B cell (primary cell): ENCODE measurements around the gene FARP1. TPM values are rescaled to one million over a fixed set of nuclear protein-coding genes. Genes with fewer than 3 reads are reported as not detected.

Source experiments
- ATAC-seq: fragments of 200-7000 bp; cut with Tn5 transposase; one replicate; pipeline ENCODE4 v1.10.0; 2021; ENCODE audit warnings: low read depth, mild to moderate bottlenecking, moderate number of reproducible peaks, moderate library complexity
- CTCF ChIA-PET: fragments of 350-600 bp; sonication (Branson Sonifier 250); formaldehyde crosslinking; loops from one replicate; lab custom pipeline; 2021; ENCODE audit warnings: antibody characterized with exemption, inconsistent platforms; lab: Charles Lee
- POLR2A ChIA-PET: fragments of 350-600 bp; sonication (Branson Sonifier 250); formaldehyde crosslinking; loops from one replicate; lab custom pipeline; 2021; ENCODE audit warnings: antibody characterized with exemption; lab: Charles Lee
- DNase-seq: peaks from one replicate; pipeline ENCODE4 v3.0.0; 2013
- H2AFZ ChIP-seq: 2 replicates; pipeline ENCODE4 v1.6.1; 2012; ENCODE audit warnings: mild to moderate bottlenecking, low read depth, low read length; ENCODE audit not compliant: insufficient read depth, poor library complexity, severe bottlenecking
- H3K27ac ChIP-seq, 2 donors: 1 replicate in 1 of 2; 2 replicates in 1 of 2; pipeline ENCODE4 v1.5.1; 2012 to 2013; ENCODE audit warnings: low read length in 2 of 2, mild to moderate bottlenecking in 2 of 2, moderate library complexity in 1 of 2
- H3K27me3 ChIP-seq, 4 experiments: fragments of 200-600 bp in 1 of 4; sonication (generic) in 1 of 4; replicated peaks in 1 of 4; 1 replicate in 2 of 4; 2 replicates in 2 of 4; pipeline versions ENCODE4 v1.6.1 to v1.7.0; 2013 to 2016; ENCODE audit warnings: low read length in 3 of 4, mild to moderate bottlenecking in 2 of 4, mixed read lengths in 1 of 4, moderate library complexity in 1 of 4; ENCODE audit not compliant: insufficient read depth in 4 of 4, control insufficient read depth in 3 of 4; ENCODE audit errors: control extremely low read depth in 1 of 4
- H3K36me3 ChIP-seq, 2 experiments: replicated peaks in 1 of 2; 1 replicate in 1 of 2; 2 replicates in 1 of 2; pipeline versions ENCODE4 v1.6.1 to v1.7.1; 2013; ENCODE audit warnings: low read length in 1 of 2; ENCODE audit not compliant: insufficient read depth in 2 of 2, control insufficient read depth in 1 of 2; ENCODE audit errors: control extremely low read depth in 1 of 2, extremely low read depth in 1 of 2
- H3K4me1 ChIP-seq, 2 donors: fragments of 200-600 bp in 1 of 2; sonication (generic) in 1 of 2; 1 replicate in 1 of 2; 2 replicates in 1 of 2; pipeline versions ENCODE4 v1.5.1 to v1.6.1; 2013 to 2017; ENCODE audit warnings: low read length in 2 of 2; ENCODE audit not compliant: control insufficient read depth in 2 of 2, insufficient read depth in 2 of 2
- H3K4me2 ChIP-seq: replicated peaks from 2 replicates; pipeline ENCODE3; 2012; ENCODE audit warnings: mild to moderate bottlenecking, low read depth, low read length; ENCODE audit not compliant: poor library complexity, severe bottlenecking
- H3K4me3 ChIP-seq, 5 experiments: fragments of 200-600 bp in 1 of 5; sonication (generic) in 1 of 5; 1 replicate in 3 of 5; 2 replicates in 2 of 5; pipeline versions ENCODE4 v1.5.1 to v1.7.0; 2011 to 2016; ENCODE audit warnings: low read length in 4 of 5, mild to moderate bottlenecking in 4 of 5, low read depth in 2 of 5, control low read depth in 1 of 5, moderate library complexity in 1 of 5; ENCODE audit not compliant: insufficient read depth in 1 of 5; ENCODE audit errors: control extremely low read depth in 1 of 5, extremely low read depth in 1 of 5
- H3K79me2 ChIP-seq: fragments of 200-600 bp; sonication (generic); one replicate; pipeline ENCODE4 v1.6.0; 2016; ENCODE audit warnings: low read length; ENCODE audit not compliant: control insufficient read depth, insufficient read depth
- H3K9ac ChIP-seq: fragments of 200-600 bp; sonication (generic); 2 replicates; pipeline ENCODE4 v1.6.1; 2017; ENCODE audit warnings: mild to moderate bottlenecking, low read length, moderate library complexity
- H3K9me3 ChIP-seq, 3 donors: one replicate each; pipeline versions ENCODE4 v1.6.1 to v1.7.1; 2013; ENCODE audit warnings: low read length in 2 of 3; ENCODE audit not compliant: control insufficient read depth in 2 of 3, insufficient read depth in 1 of 3; ENCODE audit errors: control extremely low read depth in 1 of 3
- H4K20me1 ChIP-seq: 2 replicates; pipeline ENCODE4 v1.6.0; 2012; ENCODE audit warnings: mild to moderate bottlenecking, low read length; ENCODE audit not compliant: insufficient read depth, control insufficient read depth, poor library complexity, severe bottlenecking
- H3K27ac Mint-ChIP-seq: one replicate; pipeline ENCODE4 v1.8.0; 2021; ENCODE audit warnings: mixed read lengths
- H3K27me3 Mint-ChIP-seq: one replicate; pipeline ENCODE4 v1.8.0; 2021; ENCODE audit warnings: mixed read lengths
- H3K4me1 Mint-ChIP-seq: one replicate; pipeline ENCODE4 v1.8.0; 2021; ENCODE audit warnings: mixed read lengths
- H3K4me3 Mint-ChIP-seq: one replicate; pipeline ENCODE4 v1.8.0; 2021; ENCODE audit warnings: mixed read lengths
- H3K9me3 Mint-ChIP-seq: one replicate; pipeline ENCODE4 v1.8.0; 2022; ENCODE audit warnings: mixed read lengths; ENCODE audit not compliant: insufficient read depth
- CTCF ChIP-seq: fragments of 200-600 bp; IDR thresholded peaks from one replicate; pipeline ENCODE4 v1.8.0; 2022; ENCODE audit warnings: antibody characterized with exemption, mild to moderate bottlenecking
- EZH2 ChIP-seq: IDR thresholded peaks from 2 replicates; pipeline ENCODE4 v1.6.1; 2012; ENCODE audit warnings: borderline replicate concordance, low read depth, mild to moderate bottlenecking, moderate library complexity, low read length; ENCODE audit not compliant: insufficient read depth, poor library complexity, severe bottlenecking
- WGBS: methylation state at CpG from one replicate; pipeline ENCODE4 v1.1.5; 2013; ENCODE audit warnings: missing lambda C conversion rate; ENCODE audit not compliant: insufficient coverage; 5-methylcytosine and 5-hydroxymethylcytosine counted together
- intact Hi-C: fragments of 100-400 bp; cut with micrococcal nuclease; formaldehyde crosslinking; loops from one replicate; pipeline ENCODE4 v1.10.0; 2022
- polyA plus RNA-seq: library from polyadenylated mRNA; depleted of rRNA; stranded (reverse); fragments of >200 nt; gene quantifications from 2 replicates; pipeline ENCODE4 v1.2.3, GENCODE V29; 2012
- total RNA-seq, 2 donors: library from RNA; stranded (reverse); fragments of 120-200 nt in 1 of 2; gene quantifications; 1 replicate in 1 of 2; 2 replicates in 1 of 2; pipeline versions ENCODE4 v1.2.3 to v1.2.4, GENCODE V29; 2013 to 2022

The FARP1 gene
- total and polyA plus RNA-seq, 2 donors (not counting 1 experiment from before 2014, with no cell fraction given): 0.15 to 1.5 TPM

- Histone ChIP-seq H2AFZ (no peak overlapping the region), H3K79me2 (no peaks in the 10 kb centered on the region), H4K20me1 (no peaks in the 10 kb centered on the region), H3K9ac (no peak overlapping the region), H3K4me1 (no peaks in the 10 kb centered on the region), H3K27ac (no peak overlapping the region), H3K4me2 (no peak overlapping the region), H3K4me3 (no peak overlapping the region), H3K27me3 (peaks cover 0 to 3% (median 0%) of the 10 kb centered on the region in 4 experiments), H3K36me3 (no peaks in the 10 kb centered on the region), H3K9me3 (no peaks in the 10 kb centered on the region)
- H3K4me1 Mint-ChIP-seq: no peaks in the 10 kb centered on the region
- 100% methylated on average over 2 of the region's 5 CpGs for WGBS
- H3K9me3 Mint-ChIP-seq: peaks cover 5% of the 10 kb centered on the region
- peaks cover 22% of the 10 kb centered on the region for H3K27me3 Mint-ChIP-seq
- H3K4me3 Mint-ChIP-seq: no peak overlapping the region
- DNase-seq: no peak
- no peak for TF ChIP-seq EZH2
- no peak for ATAC-seq
- POLR2A ChIA-PET: no interaction called here
- no peak overlapping the region for H3K27ac Mint-ChIP-seq
- CTCF ChIA-PET: no interaction called here
- intact Hi-C loops: no loop called here
These were observed 195.4 kb downstream of the FARP1 start for GRCh38 chr13:98338310-98338709.

- ChIA-PET CTCF (interaction anchor here (1.1 kb wide), 1 partner anchor 314 kb away, joined by 4 read pairs; no protein-coding TSS in a partner anchor), POLR2A (no interaction called here)
- Histone ChIP-seq H3K4me2 (no peak overlapping the region), H3K27ac (no peak overlapping the region), H4K20me1 (no peaks in the 10 kb centered on the region), H3K79me2 (no peaks in the 10 kb centered on the region), H3K4me1 (no peaks in the 10 kb centered on the region), H2AFZ (no peak overlapping the region), H3K4me3 (no peak overlapping the region), H3K36me3 (no peaks in the 10 kb centered on the region), H3K9me3 (no peaks in the 10 kb centered on the region), H3K9ac (no peak overlapping the region), H3K27me3 (no peaks in the 10 kb centered on the region)
- Mint-ChIP-seq H3K27me3 (peaks cover 24% of the 10 kb centered on the region), H3K4me3 (no peak overlapping the region), H3K9me3 (peaks cover 4% of the 10 kb centered on the region), H3K27ac (no peak overlapping the region), H3K4me1 (no peaks in the 10 kb centered on the region)
- intact Hi-C loops: no loop called here
- DNase-seq (no peak), ATAC-seq (no peak)
- 89% methylated on average over 2 of the region's 8 CpGs for WGBS
- TF ChIP-seq CTCF (no peak), EZH2 (no peak)
These were observed 197.0 kb downstream of the FARP1 start for GRCh38 chr13:98339684-98340425.
